ENCODE data around the gene ABCC5. TPM values are rescaled to one million over a fixed set of nuclear protein-coding genes. Genes with fewer than 3 reads are reported as not detected.
"Not testable (repeated sequence)": the region's sequence is repeated elsewhere in the genome, so short reads cannot be mapped to it uniquely, and the experiment has no call there.

The ABCC5 gene
- total and polyA plus RNA-seq, 2 donors from 2014 or later: 31.9 to 39.3 TPM

- H3K9me3 ChIP-seq (ENCODE audit: control insufficient read depth in 2 of 3, insufficient read depth in 1 of 3, low read length in 3 of 3): no peaks in the 10 kb centered on the region
- no peaks in the 10 kb centered on the region for H3K27me3 ChIP-seq (ENCODE audit: control insufficient read depth, insufficient read depth, low read length)
- H3K4me1 ChIP-seq (ENCODE audit: control insufficient read depth in 2 of 3, insufficient read depth in 2 of 3, low read depth in 1 of 3, low read length in 3 of 3): no peaks in the 10 kb centered on the region
- no peak for FAIRE-seq
- no peak overlapping the region for H3K27ac ChIP-seq (ENCODE audit: low read depth in 2 of 2, low read length in 2 of 2)
- TF ChIP-seq CTCF (IDR thresholded peaks at IDR 0.05; ENCODE audit: borderline replicate concordance, extremely low read depth, insufficient read depth): no peak
- DNase-seq: no peak
- no peak overlapping the region for H3K4me3 ChIP-seq (ENCODE audit: low read length in 3 of 3)
- intact Hi-C loops (cut with DNase I): no loop called here
- H3K9ac ChIP-seq (ENCODE audit: low read length in 3 of 3): no peak overlapping the region
- H3K36me3 ChIP-seq (ENCODE audit: control insufficient read depth in 2 of 3, insufficient read depth in 3 of 3, low read length in 3 of 3): no peaks in the 10 kb centered on the region
These were observed 21.7 kb upstream of the ABCC5 start for GRCh38 chr3:184039414-184039813.

- FAIRE-seq; H3K4me3 ChIP-seq (ENCODE audit: low read length in 3 of 3); intact Hi-C loops (cut with DNase I); H3K9me3 ChIP-seq (ENCODE audit: control insufficient read depth in 2 of 3, insufficient read depth in 1 of 3, low read length in 3 of 3); H3K27me3 ChIP-seq (ENCODE audit: control insufficient read depth, insufficient read depth, low read length); H3K9ac ChIP-seq (ENCODE audit: low read length in 3 of 3); H3K36me3 ChIP-seq (ENCODE audit: control insufficient read depth in 2 of 3, insufficient read depth in 3 of 3, low read length in 3 of 3); H3K4me1 ChIP-seq (ENCODE audit: control insufficient read depth in 2 of 3, insufficient read depth in 2 of 3, low read depth in 1 of 3, low read length in 3 of 3); H3K27ac ChIP-seq (ENCODE audit: low read depth in 2 of 2, low read length in 2 of 2): not testable (repeated sequence)
- DNase-seq: peak in 1 of 5 donors; percentile 51
These were observed 20.6 kb upstream of the ABCC5 start for GRCh38 chr3:184038307-184038706.

GRCh38 chr3:184037816-184038215 lies 20.1 kb upstream of the ABCC5 start:
- Histone ChIP-seq H3K27ac (ENCODE audit: low read depth in 2 of 2, low read length in 2 of 2) (no peak overlapping the region), H3K9me3 (ENCODE audit: control insufficient read depth in 2 of 3, insufficient read depth in 1 of 3, low read length in 3 of 3) (no peaks in the 10 kb centered on the region), H3K4me1 (ENCODE audit: control insufficient read depth in 2 of 3, insufficient read depth in 2 of 3, low read depth in 1 of 3, low read length in 3 of 3) (no peaks in the 10 kb centered on the region), H3K27me3 (ENCODE audit: control insufficient read depth, insufficient read depth, low read length) (no peaks in the 10 kb centered on the region), H3K9ac (ENCODE audit: low read length in 3 of 3) (no peak overlapping the region), H3K4me3 (ENCODE audit: low read length in 3 of 3) (no peak overlapping the region), H3K36me3 (ENCODE audit: control insufficient read depth in 2 of 3, insufficient read depth in 3 of 3, low read length in 3 of 3) (no peaks in the 10 kb centered on the region)
- DNase-seq (peak in 1 of 5 donors; percentile 1), FAIRE-seq (no peak)
- no peak for TF ChIP-seq CTCF (IDR thresholded peaks at IDR 0.05; ENCODE audit: borderline replicate concordance, extremely low read depth, insufficient read depth)
- intact Hi-C loops (cut with DNase I): no loop called here

GRCh38 chr3:184031187-184031792 lies 13.6 kb upstream of the ABCC5 start, which contains the start of gene HTR3D:
Gene HTR3D (plus strand): TSS chr3:184031742. CDS start chr3:184031742, 0 bp downstream.
- H3K36me3 ChIP-seq (ENCODE audit: control insufficient read depth in 2 of 3, insufficient read depth in 3 of 3, low read length in 3 of 3): no peaks in the 10 kb centered on the region
- intact Hi-C loops (cut with DNase I): no loop called here
- DNase-seq (peak in 4 of 5 donors; percentile 47 to 85 (median 71)), FAIRE-seq (no peak)
- TF ChIP-seq CTCF (IDR thresholded peaks at IDR 0.05; ENCODE audit: borderline replicate concordance, extremely low read depth, insufficient read depth): no peak
- no peaks in the 10 kb centered on the region for H3K4me1 ChIP-seq (ENCODE audit: control insufficient read depth in 2 of 3, insufficient read depth in 2 of 3, low read depth in 1 of 3, low read length in 3 of 3)
- no peaks in the 10 kb centered on the region for H3K27me3 ChIP-seq (ENCODE audit: control insufficient read depth, insufficient read depth, low read length)
- no peak within 1 kb of the TSS for H3K9ac ChIP-seq (ENCODE audit: low read length in 3 of 3)
- H3K27ac ChIP-seq (ENCODE audit: low read depth in 2 of 2, low read length in 2 of 2): no peak within 1 kb of the TSS
- no peaks in the 10 kb centered on the region for H3K9me3 ChIP-seq (ENCODE audit: control insufficient read depth in 2 of 3, insufficient read depth in 1 of 3, low read length in 3 of 3)
- no peak within 1 kb of the TSS for H3K4me3 ChIP-seq (ENCODE audit: low read length in 3 of 3)

Data from kidney (tissue), 14 donors.